IMR-90 (cell line): ENCODE data around the gene OPN5. TPM values are rescaled to one million over a fixed set of nuclear protein-coding genes. Genes with fewer than 3 reads are reported as not detected.

ENCODE experiments used
- ATAC-seq: fragments of 200-7000 bp; cut with Tn5 transposase; 2 replicates; pipeline ENCODE4 v1.9.1; 2020; ENCODE audit warnings: low read depth, mild to moderate bottlenecking, moderate library complexity
- BruUV-seq: library from RNA; stranded (reverse); fragments of 400-500 nt; replicated peaks from 2 replicates; lab custom pipeline; 2021; lab: Mats Ljungman, UMichigan
- CTCF ChIA-PET: fragments of 300-600 bp; formaldehyde crosslinking; extraction: SDS; loops from one replicate; lab custom pipeline; 2021; ENCODE audit warnings: antibody characterized with exemption; lab: Yijun Ruan, JAX
- POLR2A ChIA-PET: fragments of 300-600 bp; sonication (Branson Sonifier 250); formaldehyde crosslinking; loops from one replicate; lab custom pipeline; 2022; ENCODE audit warnings: antibody characterized with exemption; ENCODE audit not compliant: unreplicated experiment; lab: Charles Lee
- DNase-seq: peaks from one replicate; pipeline ENCODE4 v3.0.0; 2013
- H2AFZ ChIP-seq: replicated peaks from 2 replicates; pipeline ENCODE3; 2013; ENCODE audit warnings: low read length, mild to moderate bottlenecking; ENCODE audit not compliant: poor library complexity
- H2AK5ac ChIP-seq: 2 replicates; pipeline ENCODE4 v1.6.1; 2013; ENCODE audit warnings: low read depth, low read length, inconsistent platforms
- H2AK9ac ChIP-seq: replicated peaks from 2 replicates; pipeline ENCODE3; 2013; ENCODE audit warnings: mild to moderate bottlenecking, low read depth, low read length, moderate library complexity; ENCODE audit not compliant: poor library complexity
- H2BK120ac ChIP-seq: 2 replicates; pipeline ENCODE4 v1.6.1; 2013; ENCODE audit warnings: low read depth, low read length, inconsistent platforms
- H2BK15ac ChIP-seq: 3 replicates; pipeline ENCODE4 v1.6.1; 2013; ENCODE audit warnings: low read depth, low read length, inconsistent platforms
- H2BK20ac ChIP-seq: 2 replicates; pipeline ENCODE4 v1.6.1; 2013; ENCODE audit warnings: low read depth, mild to moderate bottlenecking, inconsistent platforms, low read length, moderate library complexity
- H2BK5ac ChIP-seq: 2 replicates; pipeline ENCODE4 v1.6.1; 2013; ENCODE audit warnings: mild to moderate bottlenecking, low read depth, low read length, inconsistent platforms; ENCODE audit not compliant: poor library complexity, severe bottlenecking
- H3K14ac ChIP-seq: replicated peaks from 2 replicates; pipeline ENCODE4 v1.6.1; 2013; ENCODE audit warnings: low read depth, low read length, inconsistent platforms
- H3K18ac ChIP-seq: 2 replicates; pipeline ENCODE4 v1.6.1; 2013; ENCODE audit warnings: low read depth, low read length, control low read depth
- H3K23ac ChIP-seq: 2 replicates; pipeline ENCODE4 v1.6.1; 2013; ENCODE audit warnings: low read depth, low read length, inconsistent platforms
- H3K27ac ChIP-seq: 2 replicates; pipeline ENCODE4 v1.5.1; 2013; ENCODE audit warnings: mild to moderate bottlenecking, control low read depth, low read length; ENCODE audit not compliant: insufficient read depth
- H3K27me3 ChIP-seq: 2 replicates; pipeline ENCODE4 v1.6.1; 2013; ENCODE audit warnings: low read length; ENCODE audit not compliant: control insufficient read depth, insufficient read depth
- H3K36me3 ChIP-seq: 2 replicates; pipeline ENCODE4 v1.6.1; 2013; ENCODE audit warnings: low read length, mixed read lengths; ENCODE audit not compliant: control insufficient read depth, insufficient read depth
- H3K4ac ChIP-seq: 2 replicates; pipeline ENCODE4 v1.6.1; 2013; ENCODE audit warnings: low read depth, low read length, inconsistent platforms
- H3K4me1 ChIP-seq: 2 replicates; pipeline ENCODE4 v1.6.1; 2013; ENCODE audit warnings: low read length, mixed read lengths; ENCODE audit not compliant: control insufficient read depth, insufficient read depth
- H3K4me2 ChIP-seq: 2 replicates; pipeline ENCODE4 v1.6.1; 2013; ENCODE audit warnings: low read depth, mild to moderate bottlenecking, control low read depth, low read length, moderate library complexity
- H3K4me3 ChIP-seq: 2 replicates; pipeline ENCODE4 v1.5.1; 2013; ENCODE audit warnings: low read depth, mild to moderate bottlenecking, control low read depth, low read length, moderate library complexity; ENCODE audit not compliant: insufficient read depth
- H3K56ac ChIP-seq: 2 replicates; pipeline ENCODE4 v1.6.1; 2013; ENCODE audit warnings: low read length, inconsistent platforms; ENCODE audit not compliant: insufficient read depth; ENCODE audit errors: extremely low read depth
- H3K79me1 ChIP-seq, 2 experiments: 2 replicates each; pipeline ENCODE4 v1.6.1; 2013; ENCODE audit warnings: low read length in 2 of 2, inconsistent platforms in 1 of 2, low read depth in 1 of 2
- H3K9ac ChIP-seq: 2 replicates; pipeline ENCODE4 v1.6.1; 2013; ENCODE audit warnings: low read depth, low read length, control low read depth
- H3K9me1 ChIP-seq: 2 replicates; pipeline ENCODE4 v1.6.1; 2013; ENCODE audit warnings: low read length, inconsistent platforms; ENCODE audit not compliant: insufficient read depth
- H3K9me3 ChIP-seq: 2 replicates; pipeline ENCODE4 v1.6.1; 2013; ENCODE audit warnings: low read length; ENCODE audit not compliant: control insufficient read depth, insufficient read depth
- H4K20me1 ChIP-seq: 2 replicates; pipeline ENCODE4 v1.6.1; 2013; ENCODE audit warnings: low read length, inconsistent platforms; ENCODE audit not compliant: insufficient read depth
- H4K5ac ChIP-seq: 2 replicates; pipeline ENCODE4 v1.6.1; 2013; ENCODE audit warnings: mild to moderate bottlenecking, low read depth, low read length, control low read depth
- H4K8ac ChIP-seq, 2 experiments: 2 replicates each; pipeline ENCODE4 v1.6.1; 2013; ENCODE audit warnings: low read depth in 2 of 2, low read length in 2 of 2, control low read depth in 1 of 2, inconsistent platforms in 1 of 2
- H4K91ac ChIP-seq: 2 replicates; pipeline ENCODE4 v1.6.1; 2013; ENCODE audit warnings: low read depth, low read length, inconsistent platforms; ENCODE audit not compliant: insufficient read depth
- CEBPB ChIP-seq: IDR thresholded peaks from 2 replicates; pipeline ENCODE4 v1.6.1; 2012; ENCODE audit warnings: low read depth, low read length, improper control_type of control experiment
- ELK1 ChIP-seq: fragments of 150-350 bp; IDR thresholded peaks from 2 replicates; pipeline ENCODE4 v1.6.1; 2016; ENCODE audit warnings: low read depth, mild to moderate bottlenecking, low read length, moderate library complexity, borderline replicate concordance
- RCOR1 ChIP-seq: IDR thresholded peaks from 2 replicates; pipeline ENCODE4 v1.6.1; 2012; ENCODE audit warnings: mild to moderate bottlenecking, low read length, improper control_type of control experiment; ENCODE audit not compliant: insufficient replicate concordance
- SMC3 ChIP-seq: fragments of 150-350 bp; IDR thresholded peaks from 2 replicates; pipeline ENCODE4 v1.6.1; 2016; ENCODE audit warnings: low read depth, mild to moderate bottlenecking, antibody characterized with exemption, low read length, moderate library complexity
- WGBS, 2 experiments: methylation state at CpG; one replicate each; pipeline versions ENCODE4 v1.1.5 to v1.1.7; 2013; ENCODE audit warnings: missing lambda C conversion rate in 2 of 2; ENCODE audit not compliant: insufficient read length in 1 of 2; ENCODE audit errors: extremely low coverage in 2 of 2; 5-methylcytosine and 5-hydroxymethylcytosine counted together
- dilution Hi-C: fragments of 300-500 bp; cut with HindIII; formaldehyde crosslinking; loops from one replicate; pipeline ENCODE4 v1.14.3; 2018; ENCODE audit warnings: low sequenced_read_pairs; ENCODE audit not compliant: unreplicated experiment
- in situ Hi-C: fragments of 300-500 bp; cut with MboI; formaldehyde crosslinking; loops from 3 replicates; pipeline ENCODE4 v1.14.3; 2019; ENCODE audit warnings: low sequenced_read_pairs, inconsistent platforms, mixed read lengths
- intact Hi-C: fragments of 100-400 bp; cut with micrococcal nuclease; formaldehyde crosslinking; loops from 2 replicates; pipeline ENCODE4 v1.10.0; 2022
- polyA plus RNA-seq, 3 experiments: library from polyadenylated mRNA; depleted of rRNA; stranded (reverse); fragments of >200 nt; gene quantifications; 2 replicates each; pipeline ENCODE4 v1.2.3, GENCODE V29; 2012; ENCODE audit warnings: low replicate concordance in 1 of 3
- total RNA-seq: library from RNA; depleted of rRNA; stranded (reverse); fragments of >200 nt; gene quantifications from 2 replicates; pipeline ENCODE4 v1.2.3, GENCODE V29; 2012

Gene OPN5
- total and polyA plus RNA-seq, 2 of the 4 experiments (the other 2 are of a cell fraction) = not detected

DNA sequence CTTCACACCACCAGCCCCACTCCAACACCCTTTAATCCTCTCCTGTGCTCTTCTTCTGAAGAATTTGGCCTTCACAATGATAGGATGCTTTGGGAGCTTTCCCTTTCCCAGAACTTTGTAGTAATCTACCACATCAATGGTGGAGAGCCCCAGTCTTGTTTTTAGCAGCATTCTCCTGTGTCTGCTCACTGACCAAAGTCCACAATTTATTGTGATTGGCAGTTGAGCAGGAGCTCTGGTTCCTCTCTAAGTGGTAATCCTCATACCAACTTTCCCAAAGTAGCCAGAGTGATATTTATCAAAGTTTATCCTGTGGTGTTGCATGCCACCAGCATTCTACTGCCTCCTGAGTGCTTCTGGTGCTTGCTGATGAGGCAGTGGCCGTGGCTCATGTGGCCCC lies 29.0 kb upstream of the OPN5 start:
- Histone ChIP-seq H3K27me3 (no peaks in the 10 kb centered on the region), H2BK20ac (no peak overlapping the region), H2AFZ (no peak overlapping the region), H3K79me1 (no peaks in the 10 kb centered on the region), H4K5ac (no peak overlapping the region), H3K4me3 (no peak overlapping the region), H4K8ac (no peak overlapping the region), H3K18ac (no peak overlapping the region), H2BK15ac (no peak overlapping the region), H4K91ac (no peak overlapping the region), H3K9me3 (no peaks in the 10 kb centered on the region), H3K4me2 (no peak overlapping the region), H3K27ac (no peak overlapping the region), H3K36me3 (no peaks in the 10 kb centered on the region), H3K9me1 (no peaks in the 10 kb centered on the region), H2AK5ac (no peak overlapping the region), H3K56ac (no peak overlapping the region), H3K4me1 (no peaks in the 10 kb centered on the region), H3K23ac (no peak overlapping the region), H2AK9ac (no peak overlapping the region), H3K14ac (no peak overlapping the region), H3K4ac (no peak overlapping the region), H2BK120ac (no peak overlapping the region), H3K9ac (no peak overlapping the region), H2BK5ac (no peak overlapping the region), H4K20me1 (no peaks in the 10 kb centered on the region)
- POLR2A ChIA-PET = no interaction called here
- DNase-seq = no peak
- dilution Hi-C loops (no loop called here), in situ Hi-C loops (no loop called here), intact Hi-C loops (no loop called here)
- TF ChIP-seq RCOR1 (no peak), CEBPB (no peak), SMC3 (no peak), ELK1 (no peak)
- BruUV-seq = no TSS peak
- ATAC-seq = no peak
- no CpG with 5 or more reads among the region's 1 CpG for WGBS, 2 experiments
- CTCF ChIA-PET = no interaction called here
